Activated CD4-positive, alpha-beta T cell treated with anti-CD3 and anti-CD28 coated beads, Interleukin-2, amount 50 U/mL, for 1 hour (primary cell): ENCODE measurements around the gene PSTPIP1.
A peak's percentile ranks its signal among the peaks of the same experiment; 100 is the strongest.

ENCODE experiments used
- DNase-seq: peaks from one replicate; pipeline ENCODE4 v3.0.0-alpha.2; 2020

The PSTPIP1 gene

GRCh38 chr15:77032052-77032646 is 37.2 kb downstream of the PSTPIP1 start:
- DNase-seq = no peak

- no peak for DNase-seq
Observed at GRCh38 chr15:77032647-77033416, 37.9 kb downstream of the PSTPIP1 start.

- DNase-seq = no peak
Observed at GRCh38 chr15:77033417-77033728, 38.4 kb downstream of the PSTPIP1 start.

GRCh38 chr15:77033729-77034671 is 39.1 kb downstream of the PSTPIP1 start:
- no peak for DNase-seq

- DNase-seq = peak; percentile 46
Observed at GRCh38 chr15:77034695-77035489, 40.0 kb downstream of the PSTPIP1 start.

- DNase-seq = no peak
Observed at GRCh38 chr15:77035584-77035983, 40.7 kb downstream of the PSTPIP1 start.

GRCh38 chr15:77035999-77036471 is 41.1 kb downstream of the PSTPIP1 start:
- no peak for DNase-seq

GRCh38 chr15:77036537-77037387 is 41.8 kb downstream of the PSTPIP1 start:
- no peak for DNase-seq

- DNase-seq = no peak
Observed at GRCh38 chr15:77037388-77038209, 42.7 kb downstream of the PSTPIP1 start.

GRCh38 chr15:77038312-77039216 is 43.6 kb downstream of the PSTPIP1 start:
- no peak for DNase-seq

GRCh38 chr15:77039217-77039533 is 44.2 kb downstream of the PSTPIP1 start:
- no peak for DNase-seq

- DNase-seq = no peak
Observed at GRCh38 chr15:77039848-77040247, 44.9 kb downstream of the PSTPIP1 start.

- no peak for DNase-seq
Observed at GRCh38 chr15:77040673-77041072, 45.7 kb downstream of the PSTPIP1 start.

GRCh38 chr15:77042245-77042919 is 47.5 kb downstream of the PSTPIP1 start:
- no peak for DNase-seq

- no peak for DNase-seq
Observed at GRCh38 chr15:77042955-77043920, 48.3 kb downstream of the PSTPIP1 start.

GRCh38 chr15:77044228-77045042 is 49.5 kb downstream of the PSTPIP1 start:
- no peak for DNase-seq

- no peak for DNase-seq
Observed at GRCh38 chr15:77045985-77046384, 51.1 kb downstream of the PSTPIP1 start.
